Central memory CD4-positive, alpha-beta T cell (primary cell): ENCODE measurements around the gene CAMKMT.

Source experiments
- DNase-seq: peaks from one replicate; pipeline ENCODE4 v3.0.0; 2022

CAMKMT gene

DNA sequence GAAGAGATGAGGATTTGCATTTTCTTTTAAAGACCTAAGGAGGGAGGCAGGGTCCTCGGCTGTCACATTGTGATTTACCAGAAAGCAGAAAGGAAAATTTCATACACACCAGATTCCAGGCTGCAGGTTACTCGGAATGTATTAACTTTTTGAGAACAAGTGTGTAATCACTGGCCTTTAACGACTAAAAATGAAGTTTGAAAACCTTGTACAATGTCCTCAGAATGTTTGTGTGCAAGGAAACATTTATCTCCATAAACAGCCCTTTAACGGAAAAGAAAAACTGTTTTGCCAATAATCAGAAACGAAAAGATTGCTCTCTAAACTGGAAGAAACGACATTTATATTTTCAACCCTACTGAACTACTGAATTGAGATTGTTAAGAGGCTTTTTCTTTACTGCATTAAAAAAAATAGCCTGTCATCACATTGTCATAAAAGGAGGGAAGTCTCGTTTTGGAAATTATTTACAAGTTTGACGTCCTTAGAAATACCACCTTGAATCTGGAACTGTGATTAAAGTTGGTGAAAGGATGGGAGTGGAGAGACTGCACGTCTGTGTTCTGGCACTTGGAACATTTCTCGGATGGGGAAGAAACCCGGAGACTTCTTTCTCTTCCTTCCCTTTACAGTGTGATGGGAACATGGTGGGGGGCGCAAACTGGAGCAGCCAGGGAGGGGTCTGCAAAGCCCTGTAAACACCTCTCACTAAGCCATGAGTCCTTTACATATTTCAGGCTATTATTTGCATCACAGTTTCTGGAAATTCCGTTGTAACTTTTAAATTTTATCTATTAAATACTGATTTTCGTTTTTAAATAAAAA lies 445.7 kb downstream of the CAMKMT start:
- no peak for DNase-seq

- DNase-seq, result no peak
These were observed 449.3 kb downstream of the CAMKMT start for GRCh38 chr2:44810892-44811530.

- no peak for DNase-seq
These were observed 451.4 kb downstream of the CAMKMT start for GRCh38 chr2:44813165-44813564.

- DNase-seq, result no peak
These were observed 451.9 kb downstream of the CAMKMT start for GRCh38 chr2:44813658-44814057.

DNA sequence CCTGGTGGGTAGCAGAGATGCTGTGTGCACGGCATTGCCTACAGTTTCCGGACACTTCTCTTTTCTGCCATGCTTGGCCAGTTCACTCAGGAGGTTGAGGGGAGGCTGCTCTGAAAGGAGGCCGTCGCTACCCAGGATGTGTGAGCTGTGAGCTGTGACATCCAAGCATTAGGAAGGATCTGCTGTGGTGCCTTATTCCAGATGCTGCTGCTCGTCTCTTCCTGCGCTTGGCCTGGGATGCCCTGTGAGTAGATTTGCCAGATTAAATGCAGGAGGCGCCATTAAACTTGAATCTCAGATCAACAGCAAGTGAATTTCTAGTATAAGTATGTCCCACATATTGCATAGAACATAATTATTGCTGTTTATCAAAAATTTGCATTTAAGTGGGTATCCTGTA lies 455.5 kb downstream of the CAMKMT start:
- DNase-seq, result no peak

GRCh38 chr2:44817673-44818335 lies 456.1 kb downstream of the CAMKMT start:
- DNase-seq, result no peak

DNA sequence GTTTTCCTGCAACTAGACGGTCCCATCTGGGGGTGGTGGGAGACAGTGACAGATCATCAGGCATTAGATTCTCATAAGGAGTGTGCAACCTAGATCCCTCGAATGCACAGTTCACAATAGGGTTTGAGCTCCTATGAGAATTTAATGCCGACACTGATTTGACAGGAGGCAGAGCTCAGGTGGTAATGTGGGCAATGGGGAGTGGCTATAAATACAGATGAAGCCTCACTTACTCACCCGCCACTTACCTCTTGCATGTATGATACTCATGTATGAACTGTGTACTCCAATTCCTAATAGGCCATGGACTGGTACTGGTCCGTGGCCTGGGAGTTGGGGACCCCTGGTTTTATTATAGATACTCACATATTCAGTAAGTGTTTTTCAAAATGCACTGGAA lies 457.3 kb downstream of the CAMKMT start:
- no peak for DNase-seq

DNA sequence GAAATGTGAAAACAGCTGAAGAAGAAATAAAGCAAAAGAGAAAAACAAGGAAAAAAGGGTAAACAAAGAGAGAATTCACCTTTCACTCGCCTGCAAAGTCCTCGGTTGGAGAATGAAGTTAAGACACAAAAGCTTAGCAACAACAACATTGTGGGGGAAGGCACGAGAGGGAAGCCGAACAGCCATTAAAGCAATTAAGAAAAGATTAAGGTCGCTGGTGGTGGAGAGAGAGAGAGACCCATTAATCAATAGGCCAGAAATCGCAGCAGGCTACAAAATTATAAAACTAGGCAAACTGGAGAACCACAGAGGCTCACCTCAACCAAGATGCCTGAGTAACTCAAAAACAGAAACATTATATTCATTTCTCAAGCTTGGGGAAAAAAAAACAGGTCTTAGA lies 459.8 kb downstream of the CAMKMT start:
- no peak for DNase-seq

DNA sequence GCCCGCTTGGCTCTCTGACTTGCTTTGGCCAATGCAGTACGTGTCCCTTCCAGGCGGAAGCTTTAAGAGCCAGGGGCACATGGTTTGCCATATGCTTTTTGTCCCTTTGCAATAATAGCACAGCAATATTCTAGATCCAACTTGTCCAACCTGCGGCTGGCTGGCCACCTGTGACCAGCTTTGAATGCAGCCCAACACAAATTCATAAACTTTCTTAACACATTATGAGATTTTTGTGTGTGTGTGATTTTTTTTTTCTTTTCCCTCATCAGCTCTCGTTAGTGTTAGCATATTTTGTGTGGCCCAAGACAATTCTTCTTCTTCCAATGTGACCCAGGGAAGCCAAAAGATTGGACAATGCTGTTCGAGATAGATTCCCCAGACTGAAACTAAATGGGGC lies 460.4 kb downstream of the CAMKMT start:
- no peak for DNase-seq
